Cardiac septum (tissue), 1 donor: ENCODE measurements around the gene BCKDK. TPM values are rescaled to one million over a fixed set of nuclear protein-coding genes. Genes with fewer than 3 reads are reported as not detected.

Experiments
- DNase-seq: peaks from one replicate; pipeline ENCODE4 v3.0.0-alpha.2; 2020; ENCODE audit warnings: low spot score
- intact Hi-C: fragments of 100-400 bp; cut with DNase I; formaldehyde crosslinking; loops from one replicate; pipeline ENCODE4 v1.14.0; 2022
- total RNA-seq: library from RNA; stranded (reverse); fragmentation: NEBNext Ultra II Directional; extraction: Animal tissue kit (Norgen Biotek cat#: 25700); gene quantifications from one replicate; pipeline ENCODE4 v1.2.1, GENCODE V29; 2021
- donor health status: DM: no; HTN: no; CAD: no.

Gene BCKDK
- total RNA-seq, 1 donor from 2014 or later = 56.4 TPM

- intact Hi-C loops = loop anchor here (5.0 kb wide), 1 partner anchor 91 kb away; the partner anchor contains the start of gene HSD3B7
- DNase-seq = no peak
These were observed 29.4 kb upstream of the BCKDK start for GRCh38 chr16:31078597-31079341.

- intact Hi-C loops = loop anchor here (5.0 kb wide), 1 partner anchor 92 kb away; the partner anchor contains the start of gene HSD3B7
- DNase-seq = no peak
These were observed 28.7 kb upstream of the BCKDK start for GRCh38 chr16:31079342-31079944.

- DNase-seq = no peak
- intact Hi-C loops = no loop called here
These were observed 28.1 kb upstream of the BCKDK start for GRCh38 chr16:31080035-31080629.

GRCh38 chr16:31080756-31081419 lies 27.3 kb upstream of the BCKDK start:
- intact Hi-C loops = no loop called here
- no peak for DNase-seq

- no peak for DNase-seq
- intact Hi-C loops = no loop called here
These were observed 26.5 kb upstream of the BCKDK start for GRCh38 chr16:31081428-31082351.

- DNase-seq = no peak
- intact Hi-C loops = no loop called here
These were observed 25.7 kb upstream of the BCKDK start for GRCh38 chr16:31082368-31083045.

- intact Hi-C loops = no loop called here
- no peak for DNase-seq
These were observed 25.1 kb upstream of the BCKDK start for GRCh38 chr16:31083081-31083480.

- no peak for DNase-seq
- intact Hi-C loops = no loop called here
These were observed 24.6 kb upstream of the BCKDK start for GRCh38 chr16:31083556-31083955.

- DNase-seq = no peak
- intact Hi-C loops = no loop called here
These were observed 24.2 kb upstream of the BCKDK start for GRCh38 chr16:31083981-31084380.

- DNase-seq = no peak
- intact Hi-C loops = no loop called here
These were observed 23.4 kb upstream of the BCKDK start for GRCh38 chr16:31084584-31085302.

- DNase-seq = no peak
- intact Hi-C loops = no loop called here
These were observed 22.8 kb upstream of the BCKDK start for GRCh38 chr16:31085411-31085810.

GRCh38 chr16:31085873-31086628 lies 22.1 kb upstream of the BCKDK start:
- intact Hi-C loops = no loop called here
- no peak for DNase-seq

GRCh38 chr16:31086629-31086906 lies 21.6 kb upstream of the BCKDK start:
- intact Hi-C loops = no loop called here
- DNase-seq = no peak

GRCh38 chr16:31087481-31087880 lies 20.7 kb upstream of the BCKDK start:
- no peak for DNase-seq
- intact Hi-C loops = no loop called here

GRCh38 chr16:31087971-31088370 lies 20.2 kb upstream of the BCKDK start:
- DNase-seq = no peak
- intact Hi-C loops = no loop called here

- no peak for DNase-seq
- intact Hi-C loops = no loop called here
These were observed 19.6 kb upstream of the BCKDK start, which contains the start of gene PRSS53 for GRCh38 chr16:31088459-31089183. Gene PRSS53, minus strand, starts transcription at chr16:31088943. Its CDS starts 134 bp downstream, at chr16:31088809.

GRCh38 chr16:31089199-31089598 lies 19.0 kb upstream of the BCKDK start:
- DNase-seq = no peak
- intact Hi-C loops = no loop called here
